HEK293 (cell line): ENCODE measurements around the gene GSS.

ENCODE experiments used
- HOXA7 ChIP-seq: sonication (generic); formaldehyde crosslinking; IDR thresholded peaks from 2 replicates; pipeline ENCODE4 v1.8.1; 2022; ENCODE audit warnings: missing genetic modification reagents, borderline replicate concordance
- ZFP69B ChIP-seq: fragments of 450-650 bp; formaldehyde crosslinking; IDR thresholded peaks from 2 replicates; pipeline ENCODE4 v1.5.1; 2016; ENCODE audit warnings: missing biosample characterization, missing genetic modification characterization
- ZNF274 ChIP-seq, 2 experiments: fragments of 200-500 bp in 1 of 2; fragments of 450-650 bp in 1 of 2; sonication (Bioruptor generic) in 1 of 2; formaldehyde crosslinking in 1 of 2; IDR thresholded peaks; 2 replicates each; pipeline versions ENCODE4 v1.5.1 to v1.6.1; 2014 to 2016; ENCODE audit warnings: borderline replicate concordance in 1 of 2, inconsistent platforms in 1 of 2, low read length in 1 of 2, missing biosample characterization in 1 of 2, missing genetic modification characterization in 1 of 2
- ZNF560 ChIP-seq: fragments of 450-650 bp; formaldehyde crosslinking; IDR thresholded peaks from 2 replicates; pipeline ENCODE4 v1.5.1; 2017; ENCODE audit warnings: missing biosample characterization, missing genetic modification characterization, borderline replicate concordance
- TF ChIP-seq, protein P1 (sequence below): fragments of 450-650 bp; formaldehyde crosslinking; IDR thresholded peaks from 2 replicates; pipeline ENCODE4 v1.5.1; 2016; ENCODE audit warnings: missing biosample characterization, missing genetic modification characterization
- TF ChIP-seq, protein P2 (sequence below): fragments of 450-650 bp; formaldehyde crosslinking; IDR thresholded peaks from 2 replicates; pipeline ENCODE4 v1.5.1; 2017; ENCODE audit warnings: missing biosample characterization, missing genetic modification characterization
- TF ChIP-seq, protein P3 (sequence below): fragments of 450-650 bp; formaldehyde crosslinking; IDR thresholded peaks from 2 replicates; pipeline ENCODE4 v1.5.1; 2016; ENCODE audit warnings: missing biosample characterization, missing genetic modification characterization
- TF ChIP-seq, protein P4 (sequence below): fragments of 450-650 bp; formaldehyde crosslinking; IDR thresholded peaks from 2 replicates; pipeline ENCODE4 v1.5.1; 2016; ENCODE audit warnings: missing biosample characterization, missing genetic modification characterization
- TF ChIP-seq, protein P5 (sequence below): fragments of 450-650 bp; formaldehyde crosslinking; IDR thresholded peaks from 2 replicates; pipeline ENCODE4 v1.5.1; 2016; ENCODE audit warnings: missing biosample characterization, missing genetic modification characterization

DNA sequence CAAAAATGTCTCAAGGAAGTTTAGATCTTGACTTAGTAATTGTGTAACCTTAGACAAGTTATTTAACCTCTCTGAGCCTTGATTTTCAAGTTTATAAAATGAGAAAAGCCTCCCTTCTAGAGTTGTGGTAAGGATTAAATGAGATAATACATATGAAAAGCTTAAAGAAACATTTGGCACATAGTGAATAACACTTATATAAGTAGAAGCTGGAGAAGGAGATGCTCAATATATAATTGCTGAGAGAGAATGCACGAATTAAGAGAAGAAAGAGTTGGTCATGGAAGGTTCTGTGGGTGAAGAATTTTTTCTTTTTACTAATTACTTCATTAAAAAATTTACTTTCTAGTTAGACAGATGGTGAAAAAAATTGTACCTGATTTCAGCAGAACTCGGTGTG lies 73.9 kb downstream of the GSS start:
- TF ChIP-seq, protein P1, sequence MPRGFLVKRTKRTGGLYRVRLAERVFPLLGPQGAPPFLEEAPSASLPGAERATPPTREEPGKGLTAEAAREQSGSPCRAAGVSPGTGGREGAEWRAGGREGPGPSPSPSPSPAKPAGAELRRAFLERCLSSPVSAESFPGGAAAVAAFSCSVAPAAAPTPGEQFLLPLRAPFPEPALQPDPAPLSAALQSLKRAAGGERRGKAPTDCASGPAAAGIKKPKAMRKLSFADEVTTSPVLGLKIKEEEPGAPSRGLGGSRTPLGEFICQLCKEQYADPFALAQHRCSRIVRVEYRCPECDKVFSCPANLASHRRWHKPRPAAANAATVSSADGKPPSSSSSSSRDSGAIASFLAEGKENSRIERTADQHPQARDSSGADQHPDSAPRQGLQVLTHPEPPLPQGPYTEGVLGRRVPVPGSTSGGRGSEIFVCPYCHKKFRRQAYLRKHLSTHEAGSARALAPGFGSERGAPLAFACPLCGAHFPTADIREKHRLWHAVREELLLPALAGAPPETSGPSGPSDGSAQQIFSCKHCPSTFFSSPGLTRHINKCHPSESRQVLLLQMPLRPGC: no peak
- TF ChIP-seq, protein P2, sequence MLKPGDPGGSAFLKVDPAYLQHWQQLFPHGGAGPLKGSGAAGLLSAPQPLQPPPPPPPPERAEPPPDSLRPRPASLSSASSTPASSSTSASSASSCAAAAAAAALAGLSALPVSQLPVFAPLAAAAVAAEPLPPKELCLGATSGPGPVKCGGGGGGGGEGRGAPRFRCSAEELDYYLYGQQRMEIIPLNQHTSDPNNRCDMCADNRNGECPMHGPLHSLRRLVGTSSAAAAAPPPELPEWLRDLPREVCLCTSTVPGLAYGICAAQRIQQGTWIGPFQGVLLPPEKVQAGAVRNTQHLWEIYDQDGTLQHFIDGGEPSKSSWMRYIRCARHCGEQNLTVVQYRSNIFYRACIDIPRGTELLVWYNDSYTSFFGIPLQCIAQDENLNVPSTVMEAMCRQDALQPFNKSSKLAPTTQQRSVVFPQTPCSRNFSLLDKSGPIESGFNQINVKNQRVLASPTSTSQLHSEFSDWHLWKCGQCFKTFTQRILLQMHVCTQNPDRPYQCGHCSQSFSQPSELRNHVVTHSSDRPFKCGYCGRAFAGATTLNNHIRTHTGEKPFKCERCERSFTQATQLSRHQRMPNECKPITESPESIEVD (tag by site-specific recombination): no peak
- TF ChIP-seq ZFP69B (tag by site-specific recombination) (no peak), ZNF274 (IDR thresholded peaks at IDR 0.05; ENCODE audit: low read length) (no peak), ZNF274 (tag by site-specific recombination; IDR thresholded peaks at IDR 0.05; ENCODE audit: borderline replicate concordance) (no peak), ZNF560 (tag by site-specific recombination) (no peak), HOXA7 (no peak)
- TF ChIP-seq, protein P3, sequence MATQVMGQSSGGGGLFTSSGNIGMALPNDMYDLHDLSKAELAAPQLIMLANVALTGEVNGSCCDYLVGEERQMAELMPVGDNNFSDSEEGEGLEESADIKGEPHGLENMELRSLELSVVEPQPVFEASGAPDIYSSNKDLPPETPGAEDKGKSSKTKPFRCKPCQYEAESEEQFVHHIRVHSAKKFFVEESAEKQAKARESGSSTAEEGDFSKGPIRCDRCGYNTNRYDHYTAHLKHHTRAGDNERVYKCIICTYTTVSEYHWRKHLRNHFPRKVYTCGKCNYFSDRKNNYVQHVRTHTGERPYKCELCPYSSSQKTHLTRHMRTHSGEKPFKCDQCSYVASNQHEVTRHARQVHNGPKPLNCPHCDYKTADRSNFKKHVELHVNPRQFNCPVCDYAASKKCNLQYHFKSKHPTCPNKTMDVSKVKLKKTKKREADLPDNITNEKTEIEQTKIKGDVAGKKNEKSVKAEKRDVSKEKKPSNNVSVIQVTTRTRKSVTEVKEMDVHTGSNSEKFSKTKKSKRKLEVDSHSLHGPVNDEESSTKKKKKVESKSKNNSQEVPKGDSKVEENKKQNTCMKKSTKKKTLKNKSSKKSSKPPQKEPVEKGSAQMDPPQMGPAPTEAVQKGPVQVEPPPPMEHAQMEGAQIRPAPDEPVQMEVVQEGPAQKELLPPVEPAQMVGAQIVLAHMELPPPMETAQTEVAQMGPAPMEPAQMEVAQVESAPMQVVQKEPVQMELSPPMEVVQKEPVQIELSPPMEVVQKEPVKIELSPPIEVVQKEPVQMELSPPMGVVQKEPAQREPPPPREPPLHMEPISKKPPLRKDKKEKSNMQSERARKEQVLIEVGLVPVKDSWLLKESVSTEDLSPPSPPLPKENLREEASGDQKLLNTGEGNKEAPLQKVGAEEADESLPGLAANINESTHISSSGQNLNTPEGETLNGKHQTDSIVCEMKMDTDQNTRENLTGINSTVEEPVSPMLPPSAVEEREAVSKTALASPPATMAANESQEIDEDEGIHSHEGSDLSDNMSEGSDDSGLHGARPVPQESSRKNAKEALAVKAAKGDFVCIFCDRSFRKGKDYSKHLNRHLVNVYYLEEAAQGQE: no peak
- TF ChIP-seq, protein P4, sequence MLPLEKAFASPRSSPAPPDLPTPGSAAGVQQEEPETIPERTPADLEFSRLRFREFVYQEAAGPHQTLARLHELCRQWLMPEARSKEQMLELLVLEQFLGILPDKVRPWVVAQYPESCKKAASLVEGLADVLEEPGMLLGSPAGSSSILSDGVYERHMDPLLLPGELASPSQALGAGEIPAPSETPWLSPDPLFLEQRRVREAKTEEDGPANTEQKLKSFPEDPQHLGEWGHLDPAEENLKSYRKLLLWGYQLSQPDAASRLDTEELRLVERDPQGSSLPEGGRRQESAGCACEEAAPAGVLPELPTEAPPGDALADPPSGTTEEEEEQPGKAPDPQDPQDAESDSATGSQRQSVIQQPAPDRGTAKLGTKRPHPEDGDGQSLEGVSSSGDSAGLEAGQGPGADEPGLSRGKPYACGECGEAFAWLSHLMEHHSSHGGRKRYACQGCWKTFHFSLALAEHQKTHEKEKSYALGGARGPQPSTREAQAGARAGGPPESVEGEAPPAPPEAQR (tag by site-specific recombination): no peak
- TF ChIP-seq, protein P5, sequence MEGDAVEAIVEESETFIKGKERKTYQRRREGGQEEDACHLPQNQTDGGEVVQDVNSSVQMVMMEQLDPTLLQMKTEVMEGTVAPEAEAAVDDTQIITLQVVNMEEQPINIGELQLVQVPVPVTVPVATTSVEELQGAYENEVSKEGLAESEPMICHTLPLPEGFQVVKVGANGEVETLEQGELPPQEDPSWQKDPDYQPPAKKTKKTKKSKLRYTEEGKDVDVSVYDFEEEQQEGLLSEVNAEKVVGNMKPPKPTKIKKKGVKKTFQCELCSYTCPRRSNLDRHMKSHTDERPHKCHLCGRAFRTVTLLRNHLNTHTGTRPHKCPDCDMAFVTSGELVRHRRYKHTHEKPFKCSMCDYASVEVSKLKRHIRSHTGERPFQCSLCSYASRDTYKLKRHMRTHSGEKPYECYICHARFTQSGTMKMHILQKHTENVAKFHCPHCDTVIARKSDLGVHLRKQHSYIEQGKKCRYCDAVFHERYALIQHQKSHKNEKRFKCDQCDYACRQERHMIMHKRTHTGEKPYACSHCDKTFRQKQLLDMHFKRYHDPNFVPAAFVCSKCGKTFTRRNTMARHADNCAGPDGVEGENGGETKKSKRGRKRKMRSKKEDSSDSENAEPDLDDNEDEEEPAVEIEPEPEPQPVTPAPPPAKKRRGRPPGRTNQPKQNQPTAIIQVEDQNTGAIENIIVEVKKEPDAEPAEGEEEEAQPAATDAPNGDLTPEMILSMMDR (tag by site-specific recombination): no peak
